Endothelial cell of umbilical vein (primary cell): Measurements from ENCODE around the gene DLG5. TPM values are rescaled to one million over a fixed set of nuclear protein-coding genes. Genes with fewer than 3 reads are reported as not detected.

Source experiments
- BruUV-seq: library from RNA; stranded (reverse); fragments of 400-500 nt; replicated peaks from 2 replicates; lab custom pipeline; 2021; lab: Mats Ljungman, UMichigan
- CTCF ChIA-PET: fragments of 300-600, 350-600 bp; sonication (Branson Sonifier 250); formaldehyde crosslinking; loops from one replicate; lab custom pipeline; 2021; ENCODE audit warnings: antibody characterized with exemption, inconsistent platforms; lab: Charles Lee
- POLR2A ChIA-PET: fragments of 300-600, 350-600 bp; sonication (Branson Sonifier 250); formaldehyde crosslinking; loops from one replicate; lab custom pipeline; 2021; ENCODE audit warnings: antibody characterized with exemption, inconsistent platforms; lab: Charles Lee
- DNase-seq: peaks from one replicate; pipeline ENCODE4 v3.0.0-alpha.2; 2011; ENCODE audit warnings: low read depth, low spot score
- FAIRE-seq: peaks from 2 replicates; lab custom pipeline; 2011; peaks lifted over from hg19 to GRCh38; lab: Jason Lieb, UNC
- H2AFZ ChIP-seq: 2 replicates; pipeline ENCODE4 v1.6.0; 2012; ENCODE audit warnings: low read depth, low read length, control low read depth, inconsistent platforms
- H3K27ac ChIP-seq: 2 replicates; pipeline ENCODE4 v1.5.1; 2011; ENCODE audit warnings: low read depth, mild to moderate bottlenecking, control low read depth, low read length, moderate library complexity; ENCODE audit not compliant: insufficient read depth
- H3K27me3 ChIP-seq, 2 experiments: 2 replicates each; pipeline versions ENCODE4 v1.6.0 to v1.6.1; 2011; ENCODE audit warnings: low read length in 2 of 2, mixed read lengths in 1 of 2; ENCODE audit not compliant: control insufficient read depth in 2 of 2, insufficient read depth in 2 of 2
- H3K36me3 ChIP-seq, 2 experiments: 2 replicates in 1 of 2; 3 replicates in 1 of 2; pipeline ENCODE4 v1.5.1; 2011; ENCODE audit warnings: low read length in 2 of 2, mild to moderate bottlenecking in 1 of 2, moderate library complexity in 1 of 2; ENCODE audit not compliant: control insufficient read depth in 2 of 2, insufficient read depth in 2 of 2; ENCODE audit errors: extremely low read depth in 1 of 2
- H3K4me1 ChIP-seq: 3 replicates; pipeline ENCODE4 v1.5.1; 2011; ENCODE audit warnings: mild to moderate bottlenecking, low read length; ENCODE audit not compliant: control insufficient read depth, insufficient read depth; ENCODE audit errors: extremely low read depth
- H3K4me2 ChIP-seq: 2 replicates; pipeline ENCODE4 v1.6.1; 2011; ENCODE audit warnings: low read length, control low read depth, mixed read lengths; ENCODE audit not compliant: insufficient read depth
- H3K4me3 ChIP-seq, 3 experiments: fragments of 200-600 bp in 1 of 3; sonication (generic), shearing (Covaris generic) in 1 of 3; replicated peaks in 1 of 3; 2 replicates each; pipeline ENCODE4 v1.5.1; 2011 to 2016; ENCODE audit warnings: control low read depth in 3 of 3, low read length in 3 of 3, mild to moderate bottlenecking in 2 of 3, inconsistent platforms in 1 of 3, low read depth in 1 of 3, moderate library complexity in 1 of 3; ENCODE audit not compliant: insufficient read depth in 1 of 3
- H3K79me2 ChIP-seq: 2 replicates; pipeline ENCODE4 v1.6.0; 2012; ENCODE audit warnings: low read length, inconsistent platforms; ENCODE audit not compliant: control insufficient read depth, insufficient read depth
- H3K9ac ChIP-seq: replicated peaks from 2 replicates; pipeline ENCODE3; 2011; ENCODE audit warnings: low read length, control low read depth; ENCODE audit not compliant: insufficient read depth; ENCODE audit errors: extremely low read depth
- H3K9me1 ChIP-seq: replicated peaks from 3 replicates; pipeline ENCODE4 v1.6.0; 2011; ENCODE audit warnings: mild to moderate bottlenecking, low read length; ENCODE audit not compliant: control insufficient read depth, insufficient read depth; ENCODE audit errors: extremely low read depth
- H3K9me3 ChIP-seq: replicated peaks from 2 replicates; pipeline ENCODE4 v1.5.1; 2012; ENCODE audit warnings: low read length, inconsistent platforms; ENCODE audit not compliant: control insufficient read depth, insufficient read depth
- H4K20me1 ChIP-seq: replicated peaks from 2 replicates; pipeline ENCODE3; 2011; ENCODE audit warnings: mild to moderate bottlenecking, low read length; ENCODE audit not compliant: control insufficient read depth, insufficient read depth; ENCODE audit errors: extremely low read depth
- CTCF ChIP-seq, 2 donors: IDR thresholded peaks; 1 replicate in 1 of 2; 2 replicates in 1 of 2; pipeline ENCODE4 v1.5.1; 2011; ENCODE audit warnings: low read length in 2 of 2, mild to moderate bottlenecking in 2 of 2, moderate library complexity in 2 of 2, control low read depth in 1 of 2, inconsistent platforms in 1 of 2, low read depth in 1 of 2; ENCODE audit not compliant: insufficient read depth in 1 of 2; ENCODE audit errors: extremely low read depth in 1 of 2
- FOS ChIP-seq: IDR thresholded peaks from 2 replicates; pipeline ENCODE4 v1.6.1; 2011; ENCODE audit warnings: mild to moderate bottlenecking, low read length, moderate library complexity, borderline replicate concordance; ENCODE audit not compliant: insufficient read depth
- MYC ChIP-seq: IDR thresholded peaks from one replicate; pipeline ENCODE4 v1.6.1; 2011; ENCODE audit warnings: mild to moderate bottlenecking, low read depth, low read length
- dilution Hi-C: fragments of 300-500 bp; cut with MboI; formaldehyde crosslinking; loops from one replicate; pipeline ENCODE4 v1.15.0; 2019; ENCODE audit warnings: low sequenced_read_pairs; ENCODE audit not compliant: extremely low pct_ligation_motif_present
- intact Hi-C: fragments of 100-400 bp; cut with micrococcal nuclease; formaldehyde crosslinking; loops from one replicate; pipeline ENCODE4 v1.10.0; 2022
- polyA plus RNA-seq, 4 experiments: library from polyadenylated mRNA; depleted of rRNA in 3 of 4; stranded (reverse) in 3 of 4; unstranded in 1 of 4; fragments of >200 nt; gene quantifications; 2 replicates each; pipeline versions ENCODE4 v1.2.1 to v1.2.3, GENCODE V29; 2011 to 2012; ENCODE audit warnings: missing spikeins in 1 of 4
- total RNA-seq: library from RNA; stranded (reverse); gene quantifications from 2 replicates; pipeline ENCODE4 v1.2.3, GENCODE V29; 2021

The DLG5 gene
- total and polyA plus RNA-seq, 2 donors (not counting 3 experiments of a cell fraction or from before 2014, with no cell fraction given): 12.3 to 24.9 TPM

GRCh38 chr10:77922566-77923179 lies 3.9 kb downstream of the DLG5 start:
- POLR2A ChIA-PET: no interaction called here

More at GRCh38 chr10:77922566-77923179, 3.9 kb downstream of the DLG5 start:
- Histone ChIP-seq H3K4me3 (no peak overlapping the region), H3K9me3 (no peaks in the 10 kb centered on the region), H4K20me1 (no peaks in the 10 kb centered on the region), H3K27ac (no peak overlapping the region), H3K9me1 (no peaks in the 10 kb centered on the region), H3K9ac (no peak overlapping the region), H3K27me3 (peaks cover 5 to 7% of the 10 kb centered on the region in 2 experiments), H3K4me2 (no peak overlapping the region), H3K36me3 (no peaks in the 10 kb centered on the region), H3K79me2 (peaks cover 32% of the 10 kb centered on the region), H2AFZ (no peak overlapping the region), H3K4me1 (peaks cover 14% of the 10 kb centered on the region)
- DNase-seq: no peak
- CTCF ChIA-PET: interaction anchor here (0.5 to 1.9 kb wide), 3 partner anchors 11 to 31 kb away, joined by 3 to 4 read pairs (median 3); no protein-coding TSS in a partner anchor
- dilution Hi-C loops (no loop called here), intact Hi-C loops (no loop called here)
- TF ChIP-seq FOS (no peak), CTCF (IDR thresholded peaks at IDR 0.05; ENCODE audit: extremely low read depth in 1 of 2, insufficient read depth in 1 of 2, low read depth in 1 of 2, low read length in 2 of 2) (no peak), MYC (no peak)
- FAIRE-seq: no peak
- BruUV-seq: no TSS peak
